ENCODE results near the gene TBX1. TPM values are rescaled to one million over a fixed set of nuclear protein-coding genes. Genes with fewer than 3 reads are reported as not detected.

The TBX1 gene
- total RNA-seq, 1 experiment from 2014 or later: 5.3 TPM

- Mint-ChIP-seq H3K4me1 (ENCODE audit: low read depth, unreplicated experiment) (peaks cover 6% of the 10 kb centered on the region), H3K36me3 (ENCODE audit: insufficient read depth, unreplicated experiment) (no peaks in the 10 kb centered on the region), H3K9me3 (ENCODE audit: unreplicated experiment) (no peaks in the 10 kb centered on the region), H3K4me3 (ENCODE audit: unreplicated experiment) (no peak overlapping the region), H3K27ac (ENCODE audit: unreplicated experiment) (no peak overlapping the region), H3K27me3 (ENCODE audit: insufficient read depth, unreplicated experiment) (no peaks in the 10 kb centered on the region)
- H3K4me1 ChIP-seq: peaks cover 26% of the 10 kb centered on the region
- no peaks in the 10 kb centered on the region for H3K36me3 ChIP-seq (ENCODE audit: control insufficient read depth, insufficient read depth, low read length)
- intact Hi-C loops (cut with micrococcal nuclease; ENCODE audit: unreplicated experiment): loop anchor here (1.0 kb wide), 1 partner anchor 23 kb away; no protein-coding TSS in a partner anchor
- no peaks in the 10 kb centered on the region for H3K9me3 ChIP-seq
- H3K27me3 ChIP-seq (replicated peaks; ENCODE audit: control insufficient read depth, insufficient read depth, low read length): no peaks in the 10 kb centered on the region; the same call in 1 of the 2 replicates
- no peak overlapping the region for H3K4me3 ChIP-seq (ENCODE audit: low read depth, low read length)
- TF ChIP-seq CTCF (IDR thresholded peaks at IDR 0.05; ENCODE audit: insufficient read depth in 1 of 2, low read depth in 1 of 2, low read length in 1 of 2, severe bottlenecking in 1 of 2, unreplicated experiment in 1 of 2): peak in 1 of 2 experiments; percentile 22
- no TSS peak for BruUV-seq (replicated peaks)
- DNase-seq: no peak
- ChIA-PET POLR2A (no interaction called here), CTCF (interaction anchor here (0.6 to 1.6 kb wide), 2 partner anchors 9 to 23 kb away, joined by 3 to 7 read pairs; no protein-coding TSS in a partner anchor)
These were observed 7.3 kb upstream of the TBX1 start for GRCh38 chr22:19753090-19753842.

- POLR2A ChIA-PET: no interaction called here
These were observed 6.4 kb upstream of the TBX1 start for GRCh38 chr22:19753996-19754700.

More at GRCh38 chr22:19753996-19754700, 6.4 kb upstream of the TBX1 start:
- no peaks in the 10 kb centered on the region; the same call in 1 of the 2 replicates for H3K27me3 ChIP-seq (replicated peaks; ENCODE audit: control insufficient read depth, insufficient read depth, low read length)
- no peaks in the 10 kb centered on the region for H3K36me3 ChIP-seq (ENCODE audit: control insufficient read depth, insufficient read depth, low read length)
- intact Hi-C loops (cut with micrococcal nuclease; ENCODE audit: unreplicated experiment): loop anchor here (1.0 kb wide), 1 partner anchor 24 kb away; no protein-coding TSS in a partner anchor
- TF ChIP-seq CTCF (IDR thresholded peaks at IDR 0.05; ENCODE audit: insufficient read depth in 1 of 2, low read depth in 1 of 2, low read length in 1 of 2, severe bottlenecking in 1 of 2, unreplicated experiment in 1 of 2): no peak
- no peaks in the 10 kb centered on the region for H3K27me3 Mint-ChIP-seq (ENCODE audit: insufficient read depth, unreplicated experiment)
- H3K27ac Mint-ChIP-seq (ENCODE audit: unreplicated experiment): no peak overlapping the region
- DNase-seq: no peak
- H3K36me3 Mint-ChIP-seq (ENCODE audit: insufficient read depth, unreplicated experiment): no peaks in the 10 kb centered on the region
- no peak overlapping the region for H3K4me3 Mint-ChIP-seq (ENCODE audit: unreplicated experiment)
- no peaks in the 10 kb centered on the region for H3K9me3 ChIP-seq
- H3K4me3 ChIP-seq (ENCODE audit: low read depth, low read length): no peak overlapping the region
- peaks cover 26% of the 10 kb centered on the region for H3K4me1 ChIP-seq
- BruUV-seq (replicated peaks): no TSS peak
- CTCF ChIA-PET: interaction anchor here (0.6 to 1.6 kb wide), 2 partner anchors 8 to 24 kb away, joined by 3 to 7 read pairs; no protein-coding TSS in a partner anchor
- H3K9me3 Mint-ChIP-seq (ENCODE audit: unreplicated experiment): no peaks in the 10 kb centered on the region
- H3K4me1 Mint-ChIP-seq (ENCODE audit: low read depth, unreplicated experiment): peaks cover 6% of the 10 kb centered on the region

Measured in Caco-2 (cell line).